DND-41 (cell line): ENCODE data around the gene TFRC.
"Not testable (repeated sequence)": the region's sequence is repeated elsewhere in the genome, so short reads cannot be mapped to it uniquely, and the experiment has no call there.

Source experiments
- EZH2 ChIP-seq: IDR thresholded peaks from 3 replicates; pipeline ENCODE4 v1.6.1; 2012; ENCODE audit warnings: borderline replicate concordance, low read depth, mild to moderate bottlenecking, moderate library complexity, low read length, inconsistent platforms; ENCODE audit not compliant: severe bottlenecking
- TF ChIP-seq, protein P1 (sequence below): IDR thresholded peaks from 2 replicates; pipeline ENCODE4 v1.5.1; 2012; ENCODE audit warnings: borderline replicate concordance, low read length, moderate library complexity, mild to moderate bottlenecking; ENCODE audit not compliant: poor library complexity, severe bottlenecking; ENCODE audit errors: extremely low read depth

DNA sequence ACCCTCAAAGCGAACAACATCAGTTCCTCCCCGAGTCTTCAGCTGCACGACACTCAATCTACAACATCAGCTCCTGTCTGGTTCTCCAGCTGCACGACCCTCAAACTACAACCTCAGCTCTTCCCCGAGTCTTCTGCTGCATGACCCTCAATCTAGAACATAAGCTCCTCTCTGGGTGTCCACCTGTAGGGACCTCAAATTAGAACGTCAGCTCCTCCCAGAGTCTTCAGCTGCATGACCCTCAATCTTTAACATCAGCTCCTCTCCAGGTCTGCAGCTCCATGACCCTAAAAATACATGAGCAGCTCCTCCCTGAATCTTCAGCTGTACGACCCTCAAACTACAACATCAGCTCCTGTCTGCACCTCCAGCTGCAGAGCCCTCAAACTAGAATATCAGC is 80.7 kb downstream of the TFRC start:
- TF ChIP-seq, protein P1, sequence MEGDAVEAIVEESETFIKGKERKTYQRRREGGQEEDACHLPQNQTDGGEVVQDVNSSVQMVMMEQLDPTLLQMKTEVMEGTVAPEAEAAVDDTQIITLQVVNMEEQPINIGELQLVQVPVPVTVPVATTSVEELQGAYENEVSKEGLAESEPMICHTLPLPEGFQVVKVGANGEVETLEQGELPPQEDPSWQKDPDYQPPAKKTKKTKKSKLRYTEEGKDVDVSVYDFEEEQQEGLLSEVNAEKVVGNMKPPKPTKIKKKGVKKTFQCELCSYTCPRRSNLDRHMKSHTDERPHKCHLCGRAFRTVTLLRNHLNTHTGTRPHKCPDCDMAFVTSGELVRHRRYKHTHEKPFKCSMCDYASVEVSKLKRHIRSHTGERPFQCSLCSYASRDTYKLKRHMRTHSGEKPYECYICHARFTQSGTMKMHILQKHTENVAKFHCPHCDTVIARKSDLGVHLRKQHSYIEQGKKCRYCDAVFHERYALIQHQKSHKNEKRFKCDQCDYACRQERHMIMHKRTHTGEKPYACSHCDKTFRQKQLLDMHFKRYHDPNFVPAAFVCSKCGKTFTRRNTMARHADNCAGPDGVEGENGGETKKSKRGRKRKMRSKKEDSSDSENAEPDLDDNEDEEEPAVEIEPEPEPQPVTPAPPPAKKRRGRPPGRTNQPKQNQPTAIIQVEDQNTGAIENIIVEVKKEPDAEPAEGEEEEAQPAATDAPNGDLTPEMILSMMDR = not testable (repeated sequence)
- not testable (repeated sequence) for TF ChIP-seq EZH2
